ENCODE data around the gene YTHDF1. TPM values are rescaled to one million over a fixed set of nuclear protein-coding genes. Genes with fewer than 3 reads are reported as not detected.
"Not testable (repeated sequence)": the region's sequence is repeated elsewhere in the genome, so short reads cannot be mapped to it uniquely, and the experiment has no call there.

The YTHDF1 gene
- total RNA-seq, 1 donor from 2014 or later: 22.2 TPM

- H3K27ac ChIP-seq (replicated peaks): no peak overlapping the region
- no peaks in the 10 kb centered on the region for H3K9me3 ChIP-seq (replicated peaks)
- DNase-seq: no peak
- H3K4me3 ChIP-seq: no peak overlapping the region
- H3K4me1 ChIP-seq: peaks cover 10% of the 10 kb centered on the region
- no peaks in the 10 kb centered on the region for H3K36me3 ChIP-seq
- no peak for TF ChIP-seq CTCF (IDR thresholded peaks at IDR 0.05; ENCODE audit: borderline replicate concordance)
- intact Hi-C loops (cut with micrococcal nuclease): no loop called here
- H3K27me3 ChIP-seq (ENCODE audit: low read depth): peaks cover 34% of the 10 kb centered on the region
Observed at GRCh38 chr20:63225082-63225454, 9.1 kb upstream of the YTHDF1 start.

- H3K36me3 ChIP-seq: no peaks in the 10 kb centered on the region
- intact Hi-C loops (cut with micrococcal nuclease): no loop called here
- no peak overlapping the region for H3K4me3 ChIP-seq
- H3K4me1 ChIP-seq: peaks cover 10% of the 10 kb centered on the region
- DNase-seq: peak; percentile 60
- no peaks in the 10 kb centered on the region for H3K9me3 ChIP-seq (replicated peaks)
- peaks cover 34% of the 10 kb centered on the region for H3K27me3 ChIP-seq (ENCODE audit: low read depth)
- H3K27ac ChIP-seq (replicated peaks): no peak overlapping the region
- peak; percentile 39 for TF ChIP-seq CTCF (IDR thresholded peaks at IDR 0.05; ENCODE audit: borderline replicate concordance)
Observed at GRCh38 chr20:63224412-63225081, 8.6 kb upstream of the YTHDF1 start.

- Histone ChIP-seq H3K9me3 (replicated peaks) (no peaks in the 10 kb centered on the region), H3K27me3 (ENCODE audit: low read depth) (peaks cover 34% of the 10 kb centered on the region), H3K27ac (replicated peaks) (no peak overlapping the region), H3K4me3 (no peak overlapping the region), H3K36me3 (no peaks in the 10 kb centered on the region), H3K4me1 (peaks cover 10% of the 10 kb centered on the region)
- no peak for TF ChIP-seq CTCF (IDR thresholded peaks at IDR 0.05; ENCODE audit: borderline replicate concordance)
- no peak for DNase-seq
- intact Hi-C loops (cut with micrococcal nuclease): no loop called here
Observed at GRCh38 chr20:63223826-63224207, 7.9 kb upstream of the YTHDF1 start.

GRCh38 chr20:63223121-63223825 lies 7.3 kb upstream of the YTHDF1 start:
- H3K27ac ChIP-seq (replicated peaks): no peak overlapping the region
- no peaks in the 10 kb centered on the region for H3K36me3 ChIP-seq
- TF ChIP-seq CTCF (IDR thresholded peaks at IDR 0.05; ENCODE audit: borderline replicate concordance): peak; percentile 79
- intact Hi-C loops (cut with micrococcal nuclease): no loop called here
- DNase-seq: no peak
- no peaks in the 10 kb centered on the region for H3K9me3 ChIP-seq (replicated peaks)
- peaks cover 10% of the 10 kb centered on the region for H3K4me1 ChIP-seq
- H3K27me3 ChIP-seq (ENCODE audit: low read depth): peaks cover 33% of the 10 kb centered on the region
- H3K4me3 ChIP-seq: no peak overlapping the region

GRCh38 chr20:63222541-63222940 lies 6.6 kb upstream of the YTHDF1 start:
- H3K36me3 ChIP-seq: no peaks in the 10 kb centered on the region
- intact Hi-C loops (cut with micrococcal nuclease): no loop called here
- no peak overlapping the region for H3K27ac ChIP-seq (replicated peaks)
- peaks cover 31% of the 10 kb centered on the region for H3K27me3 ChIP-seq (ENCODE audit: low read depth)
- H3K9me3 ChIP-seq (replicated peaks): no peaks in the 10 kb centered on the region
- TF ChIP-seq CTCF (IDR thresholded peaks at IDR 0.05; ENCODE audit: borderline replicate concordance): no peak
- no peak for DNase-seq
- H3K4me3 ChIP-seq: no peak overlapping the region
- H3K4me1 ChIP-seq: peaks cover 10% of the 10 kb centered on the region

- DNase-seq; intact Hi-C loops (cut with micrococcal nuclease); H3K9me3 ChIP-seq (replicated peaks): not testable (repeated sequence)
Observed at GRCh38 chr20:63221400-63222053, 5.6 kb upstream of the YTHDF1 start.

More at GRCh38 chr20:63221400-63222053, 5.6 kb upstream of the YTHDF1 start:
- H3K27me3 ChIP-seq (ENCODE audit: low read depth): peaks cover 27% of the 10 kb centered on the region
- H3K27ac ChIP-seq (replicated peaks); H3K36me3 ChIP-seq; H3K4me3 ChIP-seq: not testable (repeated sequence)
- H3K4me1 ChIP-seq: peaks cover 15% of the 10 kb centered on the region

Data from left ventricle myocardium inferior (tissue), 1 donor.